ENCODE data around the gene MRPS22.

DNA sequence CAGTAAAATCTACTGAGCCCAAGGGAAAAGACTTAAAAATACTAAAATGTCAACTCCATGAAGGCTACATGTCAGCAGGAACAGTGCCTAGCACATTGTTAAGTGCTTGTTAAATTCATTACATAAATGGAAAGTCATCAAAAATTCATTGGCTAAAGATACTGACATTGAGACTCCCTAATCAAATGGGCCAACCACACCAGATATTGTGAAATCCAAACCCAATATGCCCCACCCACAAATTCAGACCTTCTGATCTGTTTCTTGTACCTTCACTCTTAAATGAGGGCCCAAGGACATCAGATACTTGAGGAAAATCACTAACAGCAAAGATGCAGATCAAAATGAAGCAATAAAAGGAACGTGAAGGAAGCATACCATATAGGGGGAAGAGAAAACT, 20.7 kb downstream of the MRPS22 start:
- no peak for TF ChIP-seq BHLHE40 (IDR thresholded peaks at IDR 0.05; ENCODE audit: borderline replicate concordance)
- no peak for TF ChIP-seq FOXM1 (IDR thresholded peaks at IDR 0.05; ENCODE audit: borderline replicate concordance)
- TF ChIP-seq HDGF (IDR thresholded peaks at IDR 0.05; ENCODE audit: borderline replicate concordance), result no peak
- TF ChIP-seq ZNF384 (IDR thresholded peaks at IDR 0.05), result no peak
- no peak for TF ChIP-seq LEF1 (IDR thresholded peaks at IDR 0.05; ENCODE audit: borderline replicate concordance)
- TF ChIP-seq ELF4 (IDR thresholded peaks at IDR 0.05), result no peak
- no peak for TF ChIP-seq SUZ12 (IDR thresholded peaks at IDR 0.05)
- no peak for TF ChIP-seq FOXA1 (IDR thresholded peaks at IDR 0.05)

Measured in HEK293T (cell line).